Fibroblast of lung (primary cell): Measurements from ENCODE around the gene TBPL1. TPM values are rescaled to one million over a fixed set of nuclear protein-coding genes. Genes with fewer than 3 reads are reported as not detected.

Experiments
- DNase-seq, 2 donors: peaks; one replicate each; pipeline versions ENCODE4 v3.0.0 to v3.0.0-alpha.2; 2010; ENCODE audit warnings: low read depth in 2 of 2
- H2AFZ ChIP-seq: 2 replicates; pipeline ENCODE4 v1.5.1; 2012; ENCODE audit warnings: low read length, control low read depth, inconsistent platforms
- H3K27ac ChIP-seq: 2 replicates; pipeline ENCODE4 v1.5.1; 2011; ENCODE audit warnings: low read length, control low read depth; ENCODE audit not compliant: insufficient read depth
- H3K27me3 ChIP-seq: 2 replicates; pipeline ENCODE4 v1.5.1; 2011; ENCODE audit warnings: mild to moderate bottlenecking, low read length; ENCODE audit not compliant: control insufficient read depth, insufficient read depth
- H3K36me3 ChIP-seq: 2 replicates; pipeline ENCODE4 v1.5.1; 2011; ENCODE audit warnings: low read length; ENCODE audit not compliant: control insufficient read depth, insufficient read depth
- H3K4me1 ChIP-seq: 2 replicates; pipeline ENCODE4 v1.5.1; 2011; ENCODE audit warnings: low read length; ENCODE audit not compliant: control insufficient read depth, insufficient read depth; ENCODE audit errors: extremely low read depth
- H3K4me2 ChIP-seq: 2 replicates; pipeline ENCODE4 v1.5.1; 2011; ENCODE audit warnings: low read length, control low read depth; ENCODE audit not compliant: insufficient read depth; ENCODE audit errors: extremely low read depth
- H3K4me3 ChIP-seq, 4 experiments: fragments of 200-600 bp in 1 of 4; sonication (generic) in 1 of 4; replicated peaks in 1 of 4; 2 replicates each; pipeline ENCODE4 v1.5.1; 2011 to 2016; ENCODE audit warnings: low read length in 4 of 4, low read depth in 3 of 4, mild to moderate bottlenecking in 3 of 4, control low read depth in 2 of 4, inconsistent platforms in 1 of 4, mixed read lengths in 1 of 4; ENCODE audit not compliant: insufficient read depth in 1 of 4; ENCODE audit errors: control extremely low read depth in 1 of 4
- H3K79me2 ChIP-seq: 2 replicates; pipeline ENCODE4 v1.5.1; 2012; ENCODE audit warnings: mild to moderate bottlenecking, low read length, inconsistent platforms; ENCODE audit not compliant: control insufficient read depth, insufficient read depth
- H3K9ac ChIP-seq: 2 replicates; pipeline ENCODE4 v1.5.1; 2011; ENCODE audit warnings: mild to moderate bottlenecking, low read length, control low read depth; ENCODE audit not compliant: insufficient read depth
- H3K9me3 ChIP-seq: 2 replicates; pipeline ENCODE4 v1.5.1; 2012; ENCODE audit warnings: low read depth, low read length; ENCODE audit not compliant: control insufficient read depth, insufficient read depth
- H4K20me1 ChIP-seq: 2 replicates; pipeline ENCODE4 v1.5.1; 2011; ENCODE audit warnings: low read length; ENCODE audit not compliant: control insufficient read depth, insufficient read depth; ENCODE audit errors: extremely low read depth
- EZH2 ChIP-seq: IDR thresholded peaks from 2 replicates; pipeline ENCODE4 v1.5.1; 2012; ENCODE audit warnings: low read length, control low read depth, mild to moderate bottlenecking; ENCODE audit errors: missing control alignments
- polyA plus RNA-seq, 2 donors: library from polyadenylated mRNA; depleted of rRNA in 1 of 2; stranded (reverse) in 1 of 2; unstranded in 1 of 2; fragments of >200 nt; gene quantifications; 2 replicates each; pipeline ENCODE4 v1.2.1, GENCODE V29; 2011 to 2012; ENCODE audit warnings: missing spikeins in 1 of 2
- total RNA-seq: library from RNA; depleted of rRNA; stranded (reverse); fragments of >200 nt; gene quantifications from 2 replicates; pipeline ENCODE4 v1.2.1, GENCODE V29; 2014
- TF ChIP-seq, protein P1 (sequence below), 2 donors: IDR thresholded peaks in 1 of 2; conservative IDR thresholded peaks in 1 of 2; 1 replicate in 1 of 2; 2 replicates in 1 of 2; pipeline ENCODE4 v1.5.1; 2011 to 2012; ENCODE audit warnings: low read length in 2 of 2, control low read depth in 1 of 2, inconsistent platforms in 1 of 2, low read depth in 1 of 2, mild to moderate bottlenecking in 1 of 2

Gene TBPL1
- total and polyA plus RNA-seq, 2 donors (not counting 1 experiment from before 2014, with no cell fraction given) = 18.8 to 47.8 TPM

DNA sequence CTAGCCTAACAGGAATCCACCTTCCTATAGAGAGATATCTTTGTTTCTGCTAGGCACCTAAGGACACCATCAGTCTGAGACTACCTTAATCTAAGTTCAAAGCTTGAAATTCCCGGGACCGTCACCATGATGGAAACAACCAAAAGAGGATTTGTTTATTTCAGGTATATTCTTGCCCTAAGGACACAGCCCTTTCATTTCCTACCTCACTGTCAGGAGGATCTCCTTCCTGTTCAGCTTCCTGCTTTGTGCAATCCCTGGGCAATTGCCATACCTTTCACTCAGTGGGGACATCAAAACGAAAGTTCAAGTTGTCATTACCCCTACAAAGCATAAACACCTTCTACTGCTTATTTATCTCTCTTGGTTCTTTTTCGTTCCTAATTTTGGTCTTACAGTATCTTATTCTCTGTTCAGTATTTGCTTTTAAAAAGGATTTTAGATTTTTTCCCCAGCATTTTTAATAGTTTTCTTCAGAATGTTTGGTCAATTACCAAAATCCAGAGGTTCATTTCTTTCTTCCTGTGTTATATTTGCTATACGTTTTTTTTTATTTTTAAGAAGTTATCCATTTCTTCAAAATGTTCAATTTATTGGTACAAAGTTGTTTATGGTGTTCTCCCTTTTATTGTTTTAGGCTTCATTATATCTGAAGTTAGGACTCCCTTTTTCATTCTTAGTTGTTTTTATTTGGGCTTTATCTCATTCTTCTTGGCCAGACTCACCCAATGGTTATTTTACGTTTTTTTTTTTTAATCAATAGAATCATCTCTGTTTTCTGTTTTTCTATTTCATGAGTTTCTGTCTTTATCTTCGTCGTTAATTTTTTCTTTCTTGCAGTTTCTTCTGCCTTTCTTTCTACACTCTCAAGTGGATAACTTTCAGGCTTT is 13.0 kb upstream of the TBPL1 start:
- Histone ChIP-seq H3K4me3 (no peak overlapping the region), H2AFZ (no peak overlapping the region), H3K4me2 (no peak overlapping the region), H3K36me3 (no peaks in the 10 kb centered on the region), H3K27me3 (no peaks in the 10 kb centered on the region), H3K4me1 (no peaks in the 10 kb centered on the region), H3K27ac (no peak overlapping the region), H3K9me3 (no peaks in the 10 kb centered on the region), H4K20me1 (no peaks in the 10 kb centered on the region), H3K79me2 (no peaks in the 10 kb centered on the region), H3K9ac (no peak overlapping the region)
- TF ChIP-seq, protein P1, sequence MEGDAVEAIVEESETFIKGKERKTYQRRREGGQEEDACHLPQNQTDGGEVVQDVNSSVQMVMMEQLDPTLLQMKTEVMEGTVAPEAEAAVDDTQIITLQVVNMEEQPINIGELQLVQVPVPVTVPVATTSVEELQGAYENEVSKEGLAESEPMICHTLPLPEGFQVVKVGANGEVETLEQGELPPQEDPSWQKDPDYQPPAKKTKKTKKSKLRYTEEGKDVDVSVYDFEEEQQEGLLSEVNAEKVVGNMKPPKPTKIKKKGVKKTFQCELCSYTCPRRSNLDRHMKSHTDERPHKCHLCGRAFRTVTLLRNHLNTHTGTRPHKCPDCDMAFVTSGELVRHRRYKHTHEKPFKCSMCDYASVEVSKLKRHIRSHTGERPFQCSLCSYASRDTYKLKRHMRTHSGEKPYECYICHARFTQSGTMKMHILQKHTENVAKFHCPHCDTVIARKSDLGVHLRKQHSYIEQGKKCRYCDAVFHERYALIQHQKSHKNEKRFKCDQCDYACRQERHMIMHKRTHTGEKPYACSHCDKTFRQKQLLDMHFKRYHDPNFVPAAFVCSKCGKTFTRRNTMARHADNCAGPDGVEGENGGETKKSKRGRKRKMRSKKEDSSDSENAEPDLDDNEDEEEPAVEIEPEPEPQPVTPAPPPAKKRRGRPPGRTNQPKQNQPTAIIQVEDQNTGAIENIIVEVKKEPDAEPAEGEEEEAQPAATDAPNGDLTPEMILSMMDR (conservative IDR thresholded peaks at IDR 0.05 in 1 of 2, IDR thresholded peaks at IDR 0.05 in 1 of 2; ENCODE audit: low read depth in 1 of 2, low read length in 2 of 2) = no peak
- TF ChIP-seq EZH2 = no peak
- no peak for DNase-seq

DNA sequence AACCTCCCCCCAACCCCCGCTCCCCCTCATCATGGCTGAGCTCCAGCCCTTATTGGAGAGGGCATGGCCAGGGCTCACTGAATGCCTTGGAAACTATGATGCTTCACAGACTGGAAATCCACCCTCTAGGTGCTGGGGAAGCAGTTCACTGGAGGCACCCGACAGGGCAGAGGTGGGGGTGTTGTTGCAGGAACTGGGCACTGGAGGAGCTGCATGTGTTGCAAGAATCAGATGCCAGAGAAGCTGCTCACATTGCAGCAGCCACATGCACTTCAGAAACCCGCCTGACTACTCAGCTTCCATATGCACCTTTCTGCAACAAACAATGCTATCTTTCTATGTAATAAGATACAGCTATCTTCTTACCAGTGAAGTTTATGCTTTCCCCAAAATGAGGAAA is 7.9 kb upstream of the TBPL1 start:
- Histone ChIP-seq H3K36me3 (no peaks in the 10 kb centered on the region), H3K9me3 (no peaks in the 10 kb centered on the region), H3K4me2 (no peak overlapping the region), H3K27me3 (no peaks in the 10 kb centered on the region), H3K4me1 (no peaks in the 10 kb centered on the region), H3K79me2 (no peaks in the 10 kb centered on the region), H3K9ac (no peak overlapping the region), H3K27ac (no peak overlapping the region), H4K20me1 (no peaks in the 10 kb centered on the region), H3K4me3 (no peak overlapping the region), H2AFZ (no peak overlapping the region)
- TF ChIP-seq, protein P1 (conservative IDR thresholded peaks at IDR 0.05 in 1 of 2, IDR thresholded peaks at IDR 0.05 in 1 of 2; ENCODE audit: low read depth in 1 of 2, low read length in 2 of 2) = no peak
- no peak for TF ChIP-seq EZH2
- DNase-seq = no peak

GRCh38 chr6:133947302-133947900 is 5.6 kb upstream of the TBPL1 start:
- TF ChIP-seq EZH2 = no peak
- TF ChIP-seq, protein P1 (conservative IDR thresholded peaks at IDR 0.05 in 1 of 2, IDR thresholded peaks at IDR 0.05 in 1 of 2; ENCODE audit: low read depth in 1 of 2, low read length in 2 of 2) = no peak
- Histone ChIP-seq H3K4me2 (no peak overlapping the region), H2AFZ (no peak overlapping the region)

More at GRCh38 chr6:133947302-133947900, 5.6 kb upstream of the TBPL1 start:
- Histone ChIP-seq H3K9me3 (no peaks in the 10 kb centered on the region), H3K4me3 (no peak overlapping the region), H3K27ac (no peak overlapping the region), H3K4me1 (peaks cover 2% of the 10 kb centered on the region), H3K9ac (no peak overlapping the region), H4K20me1 (no peaks in the 10 kb centered on the region), H3K79me2 (no peaks in the 10 kb centered on the region), H3K36me3 (no peaks in the 10 kb centered on the region), H3K27me3 (no peaks in the 10 kb centered on the region)
- no peak for DNase-seq
